HK-2 (cell line): ENCODE measurements around the gene NVL.
A peak's percentile ranks its signal among the peaks of the same experiment; 100 is the strongest.
"Not testable (repeated sequence)": the region's sequence is repeated elsewhere in the genome, so short reads cannot be mapped to it uniquely, and the experiment has no call there.

Experiments used
- DNase-seq: peaks from one replicate; pipeline ENCODE4 v3.0.0-alpha.2; 2018; ENCODE audit not compliant: unreplicated experiment

NVL gene

GRCh38 chr1:224329842-224330753, at the start of gene NVL:
Gene NVL (minus strand): TSS chr1:224330172. CDS start chr1:224330127, 45 bp downstream.
- DNase-seq, result peak; percentile 90

GRCh38 chr1:224378855-224379631, 49.1 kb upstream of the NVL start:
- no peak for DNase-seq

GRCh38 chr1:224377676-224378006, 47.7 kb upstream of the NVL start:
- DNase-seq, result no peak

GRCh38 chr1:224375059-224375458, 45.1 kb upstream of the NVL start:
- no peak for DNase-seq

- DNase-seq, result no peak
Observed at GRCh38 chr1:224373008-224373590, 43.1 kb upstream of the NVL start.

- no peak for DNase-seq
Observed at GRCh38 chr1:224368409-224368808, 38.4 kb upstream of the NVL start.

GRCh38 chr1:224359207-224359606, 29.2 kb upstream of the NVL start:
- DNase-seq, result no peak

GRCh38 chr1:224358237-224358636, 28.3 kb upstream of the NVL start:
- no peak for DNase-seq

GRCh38 chr1:224357626-224358124, 27.7 kb upstream of the NVL start:
- DNase-seq, result no peak

- DNase-seq, result peak; percentile 96
Observed at GRCh38 chr1:224356685-224357625, 27.0 kb upstream of the NVL start, which contains the start of gene CNIH4. Gene CNIH4 (plus strand): TSS chr1:224356879. CDS start chr1:224356925, 46 bp downstream.

GRCh38 chr1:224353975-224354925, 24.3 kb upstream of the NVL start:
- no peak for DNase-seq

GRCh38 chr1:224352436-224353085, 22.6 kb upstream of the NVL start:
- not testable (repeated sequence) for DNase-seq

- not testable (repeated sequence) for DNase-seq
Observed at GRCh38 chr1:224349716-224350115, 19.7 kb upstream of the NVL start.

- no peak for DNase-seq
Observed at GRCh38 chr1:224348137-224348536, 18.2 kb upstream of the NVL start.

GRCh38 chr1:224343679-224344078, 13.7 kb upstream of the NVL start:
- DNase-seq, result no peak

- DNase-seq, result not testable (repeated sequence)
Observed at GRCh38 chr1:224340453-224341384, 10.7 kb upstream of the NVL start.

- DNase-seq, result no peak
Observed at GRCh38 chr1:224339442-224340033, 9.6 kb upstream of the NVL start.
